ENCODE measurements around the gene CDIPT.

CDIPT gene

GRCh38 chr16:29831490-29831889 is 31.5 kb downstream of the CDIPT start:
- CTCF ChIA-PET = no interaction called here
- POLR2A ChIA-PET = no interaction called here
- TF ChIP-seq CTCF (IDR thresholded peaks at IDR 0.05; ENCODE audit: control extremely low read depth, extremely low read depth, low read depth, missing control alignments) = no peak
- no peak for DNase-seq (ENCODE audit: extremely low spot score)

- ChIA-PET CTCF (no interaction called here), POLR2A (no interaction called here)
- no peak for TF ChIP-seq CTCF (IDR thresholded peaks at IDR 0.05; ENCODE audit: control extremely low read depth, extremely low read depth, low read depth, missing control alignments)
These were observed 32.3 kb downstream of the CDIPT start for GRCh38 chr16:29830774-29831173.

GRCh38 chr16:29826342-29826695 is 36.7 kb downstream of the CDIPT start:
- ChIA-PET POLR2A (interaction anchor here (0.7 to 1.2 kb wide), 3 partner anchors 10 to 22 kb away, joined by 3 to 9 read pairs (median 4); no protein-coding TSS in a partner anchor), CTCF (interaction anchor here (1.1 to 11.3 kb wide), 2 partner anchors 11 to 23 kb away, joined by 6 to 93 read pairs; partner anchors contain the start of gene PAGR1)
- no peak for DNase-seq (ENCODE audit: extremely low spot score)
- TF ChIP-seq CTCF (IDR thresholded peaks at IDR 0.05; ENCODE audit: control extremely low read depth, extremely low read depth, low read depth, missing control alignments) = no peak

More at GRCh38 chr16:29830774-29831173, 32.3 kb downstream of the CDIPT start:
- DNase-seq (ENCODE audit: extremely low spot score) = no peak

- TF ChIP-seq CTCF (IDR thresholded peaks at IDR 0.05; ENCODE audit: control extremely low read depth, extremely low read depth, low read depth, missing control alignments) = no peak
- DNase-seq (ENCODE audit: extremely low spot score) = peak; percentile 81
- CTCF ChIA-PET = interaction anchor here (1.1 to 11.3 kb wide), 2 partner anchors 10 to 24 kb away, joined by 6 to 93 read pairs; partner anchors contain the start of gene PAGR1
- POLR2A ChIA-PET = interaction anchor here (1.1 kb wide), 1 partner anchor 15 kb away, joined by 9 read pairs; no protein-coding TSS in a partner anchor
These were observed 37.6 kb downstream of the CDIPT start for GRCh38 chr16:29825145-29826044.

GRCh38 chr16:29824589-29825144 is 38.4 kb downstream of the CDIPT start:
- no peak for DNase-seq (ENCODE audit: extremely low spot score)
- CTCF ChIA-PET = interaction anchor here (0.9 to 11.3 kb wide), 3 partner anchors 9 to 25 kb away, joined by 3 to 93 read pairs (median 3); partner anchors contain the start of gene PAGR1
- POLR2A ChIA-PET = no interaction called here
- no peak for TF ChIP-seq CTCF (IDR thresholded peaks at IDR 0.05; ENCODE audit: control extremely low read depth, extremely low read depth, low read depth, missing control alignments)

GRCh38 chr16:29821643-29822115 is 41.3 kb downstream of the CDIPT start:
- CTCF ChIA-PET = interaction anchor here (1.0 to 11.3 kb wide), 7 partner anchors 14 to 122 kb away, joined by 3 to 93 read pairs (median 4); no protein-coding TSS in a partner anchor
- POLR2A ChIA-PET = interaction anchor here (0.6 kb wide), 1 partner anchor 89 kb away, joined by 4 read pairs; no protein-coding TSS in a partner anchor
- TF ChIP-seq CTCF (IDR thresholded peaks at IDR 0.05; ENCODE audit: control extremely low read depth, extremely low read depth, low read depth, missing control alignments) = no peak
- DNase-seq (ENCODE audit: extremely low spot score) = no peak

All from GM10248 (cell line).